ENCODE data around the gene ZBTB45. TPM values are rescaled to one million over a fixed set of nuclear protein-coding genes. Genes with fewer than 3 reads are reported as not detected.
"Not testable (repeated sequence)": the region's sequence is repeated elsewhere in the genome, so short reads cannot be mapped to it uniquely, and the experiment has no call there.

ZBTB45 gene
- total and polyA plus RNA-seq, 2 donors = 3.3 to 18.4 TPM

DNA sequence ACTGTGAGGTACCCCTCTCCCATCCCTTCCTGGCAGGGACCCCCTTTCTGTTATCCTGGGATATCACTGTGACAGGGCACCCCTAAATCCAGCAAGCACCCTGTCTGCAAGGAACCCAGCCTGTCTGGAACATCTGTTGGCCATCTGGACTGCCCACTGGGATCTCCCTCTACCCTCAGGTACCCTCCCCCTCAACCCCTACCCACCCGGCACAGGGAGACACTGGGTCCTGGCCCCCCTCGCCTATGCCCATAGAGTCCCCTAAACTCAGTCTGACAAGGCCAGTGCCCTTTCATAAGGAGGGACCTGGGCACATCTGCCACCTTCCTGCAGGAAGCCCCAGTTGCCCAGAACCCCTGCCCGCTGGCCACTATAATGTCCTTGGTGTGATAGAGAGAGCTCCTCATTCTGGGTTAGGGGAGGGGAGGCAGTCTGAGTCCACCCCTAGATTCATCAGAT lies 5.0 kb downstream of the ZBTB45 start:
- Histone ChIP-seq H3K4me3 (ENCODE audit: low read depth, low read length) (no peak overlapping the region), H3K4me1 (ENCODE audit: insufficient read depth) (no peaks in the 10 kb centered on the region), H3K36me3 (ENCODE audit: insufficient read depth) (peaks cover 3% of the 10 kb centered on the region), H3K27ac (ENCODE audit: low read depth) (no peak overlapping the region)
- DNase-seq (ENCODE audit: extremely low spot score) = no peak
- 72% methylated on average over 3 of the region's 3 CpGs for WGBS

DNA sequence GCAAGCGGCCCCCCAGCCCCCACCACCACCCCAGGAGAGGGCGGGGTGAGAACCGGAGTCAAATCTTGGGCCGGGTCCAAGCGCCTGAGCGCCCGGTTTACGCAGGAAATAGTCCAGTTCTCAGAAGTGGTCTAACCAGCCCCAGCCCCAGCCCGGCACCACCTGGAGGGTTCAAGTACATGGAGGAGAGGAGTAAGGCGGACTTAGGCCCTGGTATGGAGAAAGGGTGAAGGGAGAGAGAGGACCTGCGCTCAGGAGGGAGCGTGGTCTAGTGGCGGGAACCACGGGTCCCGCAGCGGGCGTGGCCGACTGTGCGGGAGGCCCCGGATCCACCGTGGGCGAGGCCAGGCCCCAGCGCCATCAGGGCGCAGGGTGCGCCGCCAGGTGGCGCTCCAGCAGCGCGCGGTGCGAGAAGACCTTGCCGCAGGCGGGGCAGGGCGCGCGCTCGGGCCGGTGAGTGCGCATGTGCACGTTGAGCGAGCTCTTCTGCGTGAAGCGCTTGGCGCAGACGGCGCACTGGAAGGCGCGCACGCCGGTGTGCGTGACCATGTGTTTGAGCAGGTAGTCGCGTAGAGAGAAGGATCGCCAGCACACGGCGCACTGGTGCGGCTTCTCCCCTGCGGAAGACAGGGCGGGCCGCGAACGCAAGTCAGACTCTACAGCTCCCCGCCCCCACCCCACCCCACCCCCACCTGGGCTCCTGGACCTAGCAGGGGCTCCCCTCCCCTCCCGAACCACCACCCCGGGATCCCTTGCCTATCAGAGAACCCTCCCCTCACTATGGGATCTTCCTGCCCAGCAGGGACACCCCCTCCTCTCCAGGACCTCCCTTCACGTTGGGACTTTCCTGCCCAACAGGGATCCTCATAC lies 5.7 kb downstream of the ZBTB45 start:
- H3K36me3 ChIP-seq (ENCODE audit: insufficient read depth) = peaks cover 3% of the 10 kb centered on the region
- no peaks in the 10 kb centered on the region for H3K4me1 ChIP-seq (ENCODE audit: insufficient read depth)
- DNase-seq (ENCODE audit: extremely low spot score) = no peak
- H3K27ac ChIP-seq (ENCODE audit: low read depth) = peak overlapping the region; percentile 11
- H3K4me3 ChIP-seq (ENCODE audit: low read depth, low read length) = peak overlapping the region; percentile 15
- WGBS = 13% methylated on average over 66 of the region's 66 CpGs

DNA sequence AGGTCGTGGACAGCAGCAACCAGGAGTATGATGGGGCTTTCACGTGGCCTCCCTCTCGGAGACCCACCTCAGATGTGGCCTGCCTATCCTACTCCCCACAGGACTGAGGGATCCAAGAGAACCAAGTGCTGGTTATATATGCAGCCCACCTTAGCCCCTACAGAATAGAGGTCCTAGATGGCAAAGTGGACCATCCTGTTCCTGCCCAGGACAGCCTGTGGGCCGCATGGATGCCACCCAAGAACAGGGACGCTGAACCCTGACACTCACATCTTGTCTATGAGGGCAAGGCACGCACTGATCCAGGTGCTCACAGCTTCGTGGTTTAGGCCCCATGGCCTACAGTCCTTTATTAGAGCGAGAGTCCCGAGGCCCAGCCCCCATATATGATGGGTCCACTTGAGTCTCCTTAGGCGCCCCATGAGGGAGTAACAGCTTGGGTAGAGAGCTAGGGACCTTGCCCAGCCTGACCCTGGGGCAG lies 6.4 kb downstream of the ZBTB45 start:
- WGBS = 80% methylated on average over 10 of the region's 10 CpGs
- no peaks in the 10 kb centered on the region for H3K4me1 ChIP-seq (ENCODE audit: insufficient read depth)
- no peak overlapping the region for H3K4me3 ChIP-seq (ENCODE audit: low read depth, low read length)
- peak overlapping the region; percentile 11 for H3K27ac ChIP-seq (ENCODE audit: low read depth)
- no peak for DNase-seq (ENCODE audit: extremely low spot score)
- peaks cover 3% of the 10 kb centered on the region for H3K36me3 ChIP-seq (ENCODE audit: insufficient read depth)

DNA sequence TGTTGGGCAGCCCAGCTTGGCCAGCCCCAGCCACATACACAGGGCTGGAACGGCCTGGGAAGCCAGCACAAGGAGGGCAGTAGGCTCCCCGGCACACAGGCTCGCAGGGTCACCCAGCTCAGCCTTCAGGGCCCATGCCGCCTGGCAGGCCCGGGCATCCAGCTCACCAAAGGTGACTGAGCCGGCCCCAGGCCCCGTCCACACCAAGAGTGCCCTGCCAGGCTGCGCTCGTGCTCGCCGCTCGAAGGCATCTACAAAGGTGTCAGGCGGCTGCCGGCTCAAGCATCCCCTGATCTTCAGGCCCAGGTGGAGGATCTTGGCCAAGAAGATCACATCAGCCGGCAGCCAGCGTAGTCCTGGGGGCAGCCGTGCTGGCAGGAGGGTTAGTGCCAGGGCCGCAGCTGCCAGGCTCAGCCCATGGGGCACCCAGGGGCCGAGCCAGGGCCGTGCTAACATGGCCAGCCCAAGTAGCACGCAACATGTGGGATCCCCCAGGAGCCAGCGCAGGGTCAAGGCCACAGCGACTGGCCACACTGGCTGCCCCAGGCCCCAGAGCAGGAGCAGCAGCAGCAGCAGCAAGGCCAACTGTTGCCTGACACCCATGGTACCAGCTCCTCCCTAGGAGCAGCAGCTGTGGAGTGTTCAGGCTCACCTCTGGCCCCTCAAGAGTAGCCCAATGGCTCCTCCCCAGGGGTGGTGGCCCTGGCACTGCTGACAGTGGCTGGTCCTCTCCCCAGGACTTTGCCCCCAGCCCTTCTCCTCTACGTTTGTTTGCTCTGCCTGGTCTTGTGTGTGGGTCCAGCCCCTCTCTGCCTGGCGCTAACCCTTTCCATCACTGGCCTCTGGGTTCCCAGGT lies 8.0 kb downstream of the ZBTB45 start, which contains the start of gene SLC27A5:
Gene SLC27A5, minus strand, starts transcription at position 640 of the 856 bp plus-strand sequence. Its CDS starts 37 bp downstream, at position 603.
- no peaks in the 10 kb centered on the region for H3K4me1 ChIP-seq (ENCODE audit: insufficient read depth)
- 87% methylated on average over 25 of the region's 25 CpGs for WGBS
- no peak within 1 kb of the TSS for H3K4me3 ChIP-seq (ENCODE audit: low read depth, low read length)
- no peak within 1 kb of the TSS for H3K27ac ChIP-seq (ENCODE audit: low read depth)
- no peak for DNase-seq (ENCODE audit: extremely low spot score)
- H3K36me3 ChIP-seq (ENCODE audit: insufficient read depth) = no peaks in the 10 kb centered on the region

DNA sequence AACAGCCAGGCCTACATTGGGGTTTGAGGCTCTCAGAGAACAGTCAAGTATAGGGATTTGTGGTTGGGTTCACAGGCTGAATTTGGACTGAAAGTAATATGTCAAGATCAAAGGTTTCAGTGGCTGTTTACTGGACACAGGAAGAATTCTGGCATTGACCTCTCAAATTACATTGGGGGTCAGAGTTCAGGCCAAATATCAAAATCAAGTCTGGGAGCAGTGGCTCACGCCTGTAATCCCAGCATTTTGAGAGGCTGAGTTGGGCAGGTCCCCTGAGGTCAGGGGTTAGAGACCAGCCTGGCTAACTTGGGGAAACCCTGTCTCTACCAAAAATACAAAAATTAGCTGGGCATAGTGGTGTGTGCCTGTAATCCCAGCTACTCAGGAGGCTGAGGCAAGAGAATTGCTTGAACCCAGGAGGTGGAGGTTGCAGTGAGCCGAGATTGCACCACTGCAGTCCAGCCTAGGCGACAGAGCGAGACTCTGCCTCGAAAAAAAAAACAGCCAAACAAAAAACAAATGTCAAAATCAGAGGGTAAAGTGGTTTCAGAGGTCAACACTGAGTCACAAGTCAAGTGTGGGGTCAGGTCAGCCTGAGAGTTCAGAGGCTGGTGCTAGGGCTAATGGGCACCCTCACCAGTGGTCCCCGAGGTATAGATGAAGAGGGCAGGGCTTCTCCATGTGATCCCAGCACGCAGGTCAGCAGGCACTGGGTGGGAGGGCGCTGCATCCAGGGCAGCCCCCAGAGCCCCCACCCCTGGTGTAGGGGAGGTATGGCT lies 9.3 kb downstream of the ZBTB45 start:
- WGBS = 81% methylated on average over 8 of the region's 8 CpGs
- DNase-seq (ENCODE audit: extremely low spot score) = no peak
- Histone ChIP-seq H3K27ac (ENCODE audit: low read depth) (no peak overlapping the region), H3K36me3 (ENCODE audit: insufficient read depth) (no peaks in the 10 kb centered on the region), H3K4me1 (ENCODE audit: insufficient read depth) (no peaks in the 10 kb centered on the region), H3K4me3 (ENCODE audit: low read depth, low read length) (no peak overlapping the region)

DNA sequence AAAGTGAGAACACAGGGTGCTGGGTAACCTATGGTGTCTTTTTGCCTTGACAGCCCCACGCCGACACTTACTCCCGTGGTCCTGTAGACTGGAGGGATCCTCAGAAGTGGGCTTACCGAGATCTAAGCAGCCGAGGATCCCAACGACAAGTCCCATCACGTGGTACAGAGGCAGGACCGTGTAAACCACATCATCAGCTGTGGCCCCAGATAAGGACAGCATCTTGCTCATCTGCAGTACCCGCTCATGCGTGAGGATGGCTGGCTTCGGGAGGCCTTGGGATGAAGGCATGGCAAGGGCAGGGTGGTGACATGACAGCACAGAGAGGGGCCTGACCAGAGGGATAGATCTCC lies 9.9 kb downstream of the ZBTB45 start:
- Histone ChIP-seq H3K36me3 (ENCODE audit: insufficient read depth) (no peaks in the 10 kb centered on the region), H3K4me3 (ENCODE audit: low read depth, low read length) (no peak overlapping the region), H3K4me1 (ENCODE audit: insufficient read depth) (no peaks in the 10 kb centered on the region), H3K27ac (ENCODE audit: low read depth) (no peak overlapping the region)
- no peak for DNase-seq (ENCODE audit: extremely low spot score)
- 78% methylated on average over 11 of the region's 11 CpGs for WGBS

DNA sequence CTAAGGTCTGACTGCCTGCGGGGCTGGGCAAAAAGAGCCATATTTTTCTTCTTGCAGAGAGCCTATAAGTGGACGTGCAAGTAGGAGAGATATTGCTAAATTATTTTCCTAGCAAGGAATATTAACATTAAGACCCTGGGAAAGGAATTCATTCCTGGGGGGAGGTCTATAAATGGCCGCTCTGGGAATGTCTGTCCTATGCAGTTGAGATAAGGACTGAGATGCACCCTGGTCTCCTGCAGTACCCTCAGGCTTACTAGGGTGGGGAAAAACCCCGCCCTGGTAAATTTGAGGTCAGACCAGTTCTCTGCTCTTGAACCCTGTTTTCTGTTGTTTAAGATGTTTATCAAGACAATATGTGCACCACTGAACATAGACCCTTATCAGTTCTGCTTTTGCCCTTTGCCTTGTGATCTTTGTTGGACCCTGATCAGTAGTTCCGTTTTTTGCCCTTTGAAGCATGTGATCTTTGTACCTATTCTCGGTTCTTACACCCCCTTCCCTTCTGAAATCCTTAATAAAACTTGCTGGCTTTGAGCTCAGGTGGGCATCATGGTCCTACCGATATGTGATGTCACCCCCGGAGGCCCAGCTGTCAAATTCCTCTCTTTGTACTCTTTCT lies 11.9 kb downstream of the ZBTB45 start:
- 71% methylated on average over 8 of the region's 8 CpGs for WGBS
- not testable (repeated sequence) for DNase-seq (ENCODE audit: extremely low spot score); H3K36me3 ChIP-seq (ENCODE audit: insufficient read depth); H3K4me1 ChIP-seq (ENCODE audit: insufficient read depth); H3K27ac ChIP-seq (ENCODE audit: low read depth); H3K4me3 ChIP-seq (ENCODE audit: low read depth, low read length)

DNA sequence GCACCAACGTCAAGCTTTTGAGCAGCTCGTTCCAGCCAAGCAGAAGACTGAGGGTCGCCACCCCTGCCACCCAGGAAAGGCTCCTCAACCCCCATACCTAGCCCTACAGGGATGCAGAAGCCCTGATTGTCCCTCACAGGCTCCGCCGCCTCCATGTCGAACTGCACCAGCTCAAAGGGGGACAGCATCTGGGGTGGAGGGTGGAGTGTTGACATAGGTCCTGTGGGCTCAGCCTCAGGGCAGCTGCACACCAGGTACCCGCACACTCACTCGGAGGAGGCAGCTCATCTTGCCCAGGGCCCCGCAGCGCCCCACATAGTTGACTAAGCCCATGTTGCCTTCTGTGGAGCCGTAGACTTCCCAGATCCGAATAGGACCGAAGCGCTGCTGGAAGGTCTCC lies 19.4 kb downstream of the ZBTB45 start:
- H3K4me3 ChIP-seq (ENCODE audit: low read depth, low read length) = no peak overlapping the region
- WGBS = 91% methylated on average over 14 of the region's 14 CpGs
- H3K27ac ChIP-seq (ENCODE audit: low read depth) = no peak overlapping the region
- no peaks in the 10 kb centered on the region for H3K4me1 ChIP-seq (ENCODE audit: insufficient read depth)
- DNase-seq (ENCODE audit: extremely low spot score) = no peak
- no peaks in the 10 kb centered on the region for H3K36me3 ChIP-seq (ENCODE audit: insufficient read depth)

DNA sequence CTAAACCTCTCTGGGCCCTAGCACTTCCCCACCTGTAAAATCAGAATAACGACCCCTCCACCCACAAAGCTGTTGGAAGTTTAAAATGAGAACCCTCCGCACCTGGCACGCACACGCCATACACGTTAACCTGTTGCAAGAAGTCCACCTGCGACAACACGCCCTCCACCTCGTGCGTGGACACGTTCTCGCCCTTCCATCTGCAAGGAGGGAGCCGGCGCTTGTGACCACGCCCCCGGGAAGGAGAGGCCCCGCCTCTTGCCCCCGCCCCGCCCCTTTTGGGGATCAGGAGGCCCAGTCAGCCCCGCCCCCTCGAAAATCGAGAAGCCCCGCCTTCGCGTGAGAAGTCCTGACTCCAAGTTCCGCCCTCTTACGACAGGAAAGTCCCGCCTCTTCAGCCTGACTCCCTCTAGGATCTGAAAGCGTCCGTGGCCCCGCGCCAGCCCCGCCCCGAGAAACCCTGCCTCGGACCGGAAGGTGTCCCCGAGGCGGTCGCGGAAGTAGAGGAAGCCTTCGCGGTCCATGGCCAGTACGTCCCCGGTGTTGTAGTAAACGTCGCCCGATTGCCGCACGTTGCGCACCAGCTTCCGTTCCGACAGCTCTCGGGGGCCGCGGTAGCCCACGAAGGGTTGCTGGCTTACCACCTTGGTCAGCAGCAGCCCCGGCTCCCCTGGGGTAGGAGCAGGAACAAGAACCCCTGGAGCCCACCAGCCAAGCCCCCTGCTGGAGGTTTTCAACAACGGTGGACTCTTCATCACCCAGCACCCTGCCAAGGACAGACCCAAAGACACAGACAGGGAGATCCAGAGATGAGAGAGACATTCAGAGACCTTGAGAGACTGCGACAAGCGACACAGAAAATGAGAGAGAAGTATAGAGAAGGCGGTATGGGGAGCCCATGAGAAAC lies 20.3 kb downstream of the ZBTB45 start:
- no peaks in the 10 kb centered on the region for H3K4me1 ChIP-seq (ENCODE audit: insufficient read depth)
- peak; percentile 96 for DNase-seq (ENCODE audit: extremely low spot score)
- under 1% methylated on average over 60 of the region's 60 CpGs for WGBS
- peak overlapping the region; percentile 46 for H3K4me3 ChIP-seq (ENCODE audit: low read depth, low read length)
- H3K27ac ChIP-seq (ENCODE audit: low read depth) = peak overlapping the region; percentile 63
- no peaks in the 10 kb centered on the region for H3K36me3 ChIP-seq (ENCODE audit: insufficient read depth)

DNA sequence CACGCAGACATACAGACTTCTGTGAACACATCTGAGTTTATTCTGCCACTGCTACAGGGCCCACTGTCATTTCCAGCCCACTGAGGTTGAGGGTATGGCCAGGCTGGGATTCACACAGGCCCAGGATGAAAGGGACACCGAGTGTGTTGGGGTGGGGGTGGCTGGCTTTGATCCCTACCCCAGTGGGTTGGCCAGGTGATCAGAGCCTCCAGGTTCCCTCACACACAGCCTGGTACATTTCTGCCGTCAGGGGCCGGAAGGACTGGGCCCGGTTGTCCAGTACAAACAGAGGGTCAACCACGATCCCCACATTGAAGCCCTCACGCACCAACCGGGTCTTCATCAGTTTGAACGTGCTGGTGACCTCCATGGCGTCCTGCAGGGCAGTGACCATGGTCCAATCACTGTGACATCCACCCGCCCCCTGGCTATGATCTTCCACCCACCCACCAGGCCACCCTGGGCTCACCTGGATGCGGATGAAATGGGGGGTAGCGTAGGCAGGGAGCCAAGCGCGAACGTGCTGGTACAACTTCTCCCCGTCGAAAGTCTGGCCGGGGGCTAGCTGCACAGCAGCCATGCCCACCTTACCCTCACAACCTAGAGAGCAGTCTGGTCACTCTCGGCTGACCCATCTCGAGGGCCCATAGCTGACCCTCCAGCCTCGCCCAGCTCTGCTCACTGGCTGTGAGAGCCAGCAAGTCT lies 21.1 kb downstream of the ZBTB45 start:
- DNase-seq (ENCODE audit: extremely low spot score) = no peak
- Histone ChIP-seq H3K36me3 (ENCODE audit: insufficient read depth) (no peaks in the 10 kb centered on the region), H3K4me1 (ENCODE audit: insufficient read depth) (no peaks in the 10 kb centered on the region), H3K4me3 (ENCODE audit: low read depth, low read length) (peak overlapping the region; percentile 31), H3K27ac (ENCODE audit: low read depth) (no peak overlapping the region)
- WGBS = 52% methylated on average over 22 of the region's 22 CpGs

DNA sequence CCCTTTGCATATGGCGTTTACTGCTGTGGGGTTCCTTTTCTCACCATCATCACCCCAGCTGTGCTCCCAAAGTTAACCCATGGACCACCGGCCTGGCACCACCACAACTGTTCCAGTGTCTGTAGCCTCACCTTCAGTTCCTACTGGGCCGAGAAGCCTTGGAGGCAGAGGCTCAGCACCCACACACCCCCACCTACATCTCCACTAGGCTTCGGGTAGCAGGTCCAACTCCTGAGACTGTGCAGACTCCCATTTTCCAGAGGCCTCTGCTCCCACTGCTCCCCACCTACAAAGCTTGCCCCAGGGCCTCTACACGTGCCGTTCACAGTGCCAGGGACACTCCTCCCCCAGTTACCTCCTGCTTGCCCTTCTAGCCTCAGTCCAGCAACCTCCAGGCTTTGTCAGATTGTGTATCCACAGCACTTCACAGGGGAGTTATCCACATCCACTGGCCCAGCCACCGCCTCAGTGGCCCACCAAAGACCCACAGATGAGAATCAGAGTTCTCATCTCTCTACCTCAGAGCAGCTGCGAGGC lies 21.9 kb downstream of the ZBTB45 start:
- WGBS = 82% methylated on average over 8 of the region's 8 CpGs
- no peak overlapping the region for H3K27ac ChIP-seq (ENCODE audit: low read depth)
- no peak for DNase-seq (ENCODE audit: extremely low spot score)

More for the DNA sequence above, 21.9 kb downstream of the ZBTB45 start:
- no peaks in the 10 kb centered on the region for H3K36me3 ChIP-seq (ENCODE audit: insufficient read depth)
- H3K4me1 ChIP-seq (ENCODE audit: insufficient read depth) = no peaks in the 10 kb centered on the region
- no peak overlapping the region for H3K4me3 ChIP-seq (ENCODE audit: low read depth, low read length)
